RWPE2 (cell line): ENCODE results near the gene CCSER1.
"Not testable (repeated sequence)": the region's sequence is repeated elsewhere in the genome, so short reads cannot be mapped to it uniquely, and the experiment has no call there.

Experiments used
- ATAC-seq: fragments of 200-7000 bp; cut with Tn5 transposase; 3 replicates; pipeline ENCODE4 v1.9.1; 2021; ENCODE audit warnings: low read depth
- DNase-seq: peaks from one replicate; pipeline ENCODE4 v3.0.0-alpha.2; 2020; ENCODE audit warnings: low spot score
- H3K27ac ChIP-seq: fragments of 450-650 bp; 2 replicates; pipeline ENCODE4 v1.5.1; 2017; ENCODE audit warnings: mild to moderate bottlenecking; ENCODE audit not compliant: poor library complexity, severe bottlenecking
- H3K27me3 ChIP-seq: fragments of 250-450 bp; sonication (Bioruptor Pico); 2 replicates; pipeline ENCODE4 v1.5.1; 2021; ENCODE audit warnings: mild to moderate bottlenecking, moderate library complexity; ENCODE audit not compliant: insufficient read depth, poor library complexity, severe bottlenecking
- H3K36me3 ChIP-seq: fragments of 250-450 bp; sonication (Bioruptor Pico); 2 replicates; pipeline ENCODE4 v1.5.1; 2020; ENCODE audit warnings: low read depth, mild to moderate bottlenecking, moderate library complexity
- H3K4me1 ChIP-seq: fragments of 250-450 bp; sonication (Bioruptor Pico); 2 replicates; pipeline ENCODE4 v1.5.1; 2021; ENCODE audit warnings: mild to moderate bottlenecking, moderate library complexity; ENCODE audit not compliant: insufficient read depth, poor library complexity, severe bottlenecking
- H3K4me3 ChIP-seq: fragments of 250-450 bp; sonication (Bioruptor Pico); 2 replicates; pipeline ENCODE4 v1.5.1; 2021; ENCODE audit warnings: mild to moderate bottlenecking, moderate library complexity; ENCODE audit not compliant: severe bottlenecking
- H3K9me3 ChIP-seq: fragments of 250-450 bp; sonication (Bioruptor Pico); 2 replicates; pipeline ENCODE4 v1.5.1; 2021; ENCODE audit warnings: mild to moderate bottlenecking, moderate library complexity; ENCODE audit not compliant: severe bottlenecking
- TF ChIP-seq, protein P1 (sequence below): fragments of 450-650 bp; IDR thresholded peaks from one replicate; pipeline ENCODE4 v1.5.1; 2017; ENCODE audit warnings: mild to moderate bottlenecking, moderate library complexity; ENCODE audit not compliant: poor library complexity, severe bottlenecking

The CCSER1 gene

DNA sequence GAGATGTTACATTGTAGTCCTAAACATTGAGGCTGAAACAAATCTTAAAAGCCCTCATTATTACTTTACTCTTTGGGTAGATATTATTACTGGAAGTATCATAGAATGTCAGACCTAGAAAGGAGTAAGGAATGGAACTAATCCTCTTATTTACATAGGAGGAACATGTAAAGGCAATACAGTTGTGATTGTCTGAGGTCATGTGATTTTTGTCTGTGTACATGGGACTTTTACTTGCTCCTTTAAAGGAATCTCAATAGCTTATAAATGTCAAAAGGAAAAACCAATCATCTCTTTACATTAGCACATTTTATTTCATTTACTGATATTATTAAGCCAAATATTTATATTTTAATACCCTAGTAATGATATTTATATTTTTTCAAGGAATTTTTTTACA lies 568.2 kb downstream of the CCSER1 start:
- no peaks in the 10 kb centered on the region for H3K36me3 ChIP-seq
- no peak overlapping the region for H3K4me3 ChIP-seq
- no peaks in the 10 kb centered on the region for H3K9me3 ChIP-seq
- no peak overlapping the region for H3K27ac ChIP-seq
- DNase-seq = no peak
- no peak for ATAC-seq
- no peaks in the 10 kb centered on the region for H3K4me1 ChIP-seq
- TF ChIP-seq, protein P1, sequence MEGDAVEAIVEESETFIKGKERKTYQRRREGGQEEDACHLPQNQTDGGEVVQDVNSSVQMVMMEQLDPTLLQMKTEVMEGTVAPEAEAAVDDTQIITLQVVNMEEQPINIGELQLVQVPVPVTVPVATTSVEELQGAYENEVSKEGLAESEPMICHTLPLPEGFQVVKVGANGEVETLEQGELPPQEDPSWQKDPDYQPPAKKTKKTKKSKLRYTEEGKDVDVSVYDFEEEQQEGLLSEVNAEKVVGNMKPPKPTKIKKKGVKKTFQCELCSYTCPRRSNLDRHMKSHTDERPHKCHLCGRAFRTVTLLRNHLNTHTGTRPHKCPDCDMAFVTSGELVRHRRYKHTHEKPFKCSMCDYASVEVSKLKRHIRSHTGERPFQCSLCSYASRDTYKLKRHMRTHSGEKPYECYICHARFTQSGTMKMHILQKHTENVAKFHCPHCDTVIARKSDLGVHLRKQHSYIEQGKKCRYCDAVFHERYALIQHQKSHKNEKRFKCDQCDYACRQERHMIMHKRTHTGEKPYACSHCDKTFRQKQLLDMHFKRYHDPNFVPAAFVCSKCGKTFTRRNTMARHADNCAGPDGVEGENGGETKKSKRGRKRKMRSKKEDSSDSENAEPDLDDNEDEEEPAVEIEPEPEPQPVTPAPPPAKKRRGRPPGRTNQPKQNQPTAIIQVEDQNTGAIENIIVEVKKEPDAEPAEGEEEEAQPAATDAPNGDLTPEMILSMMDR = no peak
- no peaks in the 10 kb centered on the region for H3K27me3 ChIP-seq

DNA sequence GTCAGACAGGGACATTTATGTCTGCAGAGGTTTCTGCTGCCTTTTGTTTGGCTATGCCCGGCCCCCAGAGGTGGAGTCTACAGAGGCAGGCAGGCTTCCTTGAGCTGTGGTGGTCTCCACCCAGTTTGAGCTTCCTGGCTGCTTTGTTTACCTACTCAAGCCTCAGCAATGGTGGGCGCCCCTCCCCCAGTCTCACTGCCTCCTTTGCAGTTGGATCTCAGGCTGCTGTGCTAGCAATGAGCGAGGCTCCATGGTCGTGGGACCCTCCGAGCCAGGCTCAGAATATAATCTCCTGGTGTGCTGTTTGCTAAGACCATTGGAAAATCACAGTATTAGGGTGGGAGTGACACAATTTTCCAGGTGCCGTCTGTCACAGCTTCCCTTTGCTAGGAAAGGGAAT lies 578.3 kb downstream of the CCSER1 start:
- DNase-seq, ATAC-seq, H3K36me3 ChIP-seq, H3K9me3 ChIP-seq, H3K4me1 ChIP-seq, H3K4me3 ChIP-seq, H3K27me3 ChIP-seq, H3K27ac ChIP-seq: not testable (repeated sequence)

DNA sequence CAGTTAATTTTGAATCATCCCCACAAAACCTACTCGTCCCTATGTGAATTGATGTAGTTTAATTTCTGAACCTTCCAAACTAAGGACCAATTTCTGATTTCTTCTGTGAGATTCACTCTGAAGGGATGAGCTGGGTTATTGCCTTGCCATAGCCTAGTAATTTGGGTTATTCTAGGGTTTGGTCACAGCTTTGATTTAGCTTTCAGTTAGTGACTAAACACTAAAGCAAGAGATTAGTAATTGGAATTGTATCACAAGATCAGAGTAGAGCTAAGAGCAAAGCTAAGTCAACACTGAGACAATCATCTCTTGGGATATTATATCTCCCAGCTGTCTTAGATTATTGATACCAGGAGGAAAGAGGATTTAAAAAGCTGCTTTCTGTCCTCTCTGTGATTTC lies 588.0 kb downstream of the CCSER1 start:
- TF ChIP-seq, protein P1 = no peak
- Histone ChIP-seq H3K9me3 (no peaks in the 10 kb centered on the region), H3K4me3 (no peak overlapping the region), H3K36me3 (no peaks in the 10 kb centered on the region), H3K4me1 (no peaks in the 10 kb centered on the region), H3K27me3 (no peaks in the 10 kb centered on the region), H3K27ac (no peak overlapping the region)
- DNase-seq (no peak), ATAC-seq (no peak)

DNA sequence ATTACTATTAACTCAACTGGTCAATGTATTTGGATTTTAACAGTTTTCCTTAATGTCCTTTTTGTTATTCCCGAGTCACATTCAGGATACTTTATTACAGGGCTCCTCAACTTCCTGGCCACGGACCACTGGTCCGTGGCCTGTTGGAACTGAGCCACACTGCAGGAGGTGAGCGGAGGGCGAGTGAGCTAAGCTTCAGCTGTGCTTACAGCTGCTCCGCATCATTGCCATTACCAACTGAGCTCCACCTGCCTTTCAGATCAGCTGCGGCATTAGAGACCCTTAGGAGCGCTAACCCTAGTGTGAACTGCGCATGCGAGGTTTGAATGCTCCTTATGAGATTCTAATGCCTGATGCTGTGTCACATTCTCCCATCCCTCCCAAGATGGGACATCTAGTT lies 591.7 kb downstream of the CCSER1 start:
- Histone ChIP-seq H3K4me3 (no peak overlapping the region), H3K9me3 (no peaks in the 10 kb centered on the region), H3K27ac (no peak overlapping the region), H3K36me3 (no peaks in the 10 kb centered on the region), H3K27me3 (no peaks in the 10 kb centered on the region), H3K4me1 (no peaks in the 10 kb centered on the region)
- ATAC-seq (no peak), DNase-seq (no peak)
- TF ChIP-seq, protein P1 = no peak

DNA sequence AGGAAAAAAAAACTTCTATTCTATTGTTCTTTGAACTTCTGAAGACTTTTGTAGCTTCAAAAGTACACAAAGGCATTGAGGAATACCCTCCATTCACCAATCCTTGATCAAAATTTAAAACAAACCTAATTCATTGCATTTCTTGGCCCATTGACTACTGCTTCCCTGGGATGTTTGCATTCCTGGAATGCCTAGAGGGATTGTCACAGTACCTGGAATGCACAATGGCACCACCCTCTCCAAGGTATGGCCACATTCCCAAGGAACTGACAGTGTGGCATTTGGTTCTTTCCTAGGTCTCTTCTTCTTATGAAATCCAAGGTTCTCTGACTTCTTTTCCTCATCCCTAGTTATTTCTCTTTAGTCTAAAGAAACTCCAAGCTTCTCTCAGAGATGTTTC lies 600.7 kb downstream of the CCSER1 start:
- TF ChIP-seq, protein P1 = no peak
- Histone ChIP-seq H3K9me3 (no peaks in the 10 kb centered on the region), H3K36me3 (no peaks in the 10 kb centered on the region), H3K4me3 (no peak overlapping the region), H3K27me3 (no peaks in the 10 kb centered on the region), H3K4me1 (peaks cover 15% of the 10 kb centered on the region), H3K27ac (peak overlapping the region; percentile 68)
- peak; percentile 57 for DNase-seq
- peak; percentile 100 for ATAC-seq
